ENCODE data around the gene LNP1. TPM values are rescaled to one million over a fixed set of nuclear protein-coding genes. Genes with fewer than 3 reads are reported as not detected.
A peak's percentile ranks its signal among the peaks of the same experiment; 100 is the strongest.

The LNP1 gene
- total and polyA plus RNA-seq, 9 of the 15 experiments (the other 6 are each of a cell fraction or from before 2014, with no cell fraction given), result 1.9 to 5.2 (median 4.5) TPM

- TF ChIP-seq CTCF (IDR thresholded peaks at IDR 0.05 in 2 of 3, conservative IDR thresholded peaks at IDR 0.05 in 1 of 3; ENCODE audit: insufficient read depth in 2 of 3, low read depth in 1 of 3, low read length in 3 of 3) (0 out of 6 replicates have a peak, but pooled peaks of 1 of the 3 experiments have one; percentile 19), TAF7 (tag; IDR thresholded peaks at IDR 0.05) (0 out of 2 replicates have a peak, but pooled peaks have one; percentile 13), ATF4 (CRISPR knock-in tag; IDR thresholded peaks at IDR 0.05) (no peak), RBM14 (IDR thresholded peaks at IDR 0.05; ENCODE audit: borderline replicate concordance, insufficient read depth, low read depth, low read length) (no peak), KLF13 (tag; IDR thresholded peaks at IDR 0.05; ENCODE audit: borderline replicate concordance, low read depth) (no peak), NRF1 (conservative IDR thresholded peaks at IDR 0.05 in 1 of 2, IDR thresholded peaks at IDR 0.05 in 1 of 2) (peak; percentile 22 to 30; a peak in 3 of 4 replicates), ZNF121 (CRISPR knock-in tag; conservative IDR thresholded peaks at IDR 0.05) (no peak), ZBTB7A (IDR thresholded peaks at IDR 0.05; ENCODE audit: borderline replicate concordance, control insufficient read depth, low read depth, low read length) (no peak), SRSF3 (IDR thresholded peaks at IDR 0.05; ENCODE audit: insufficient read depth, low read length) (no peak), MXI1 (IDR thresholded peaks at IDR 0.05; ENCODE audit: low read depth, low read length) (no peak), ZNF384 (IDR thresholded peaks at IDR 0.05; ENCODE audit: low read depth, low read length) (peak; percentile 88), NFE2 (IDR thresholded peaks at IDR 0.05; ENCODE audit: low read depth) (no peak), NR4A1 (CRISPR knock-in tag; IDR thresholded peaks at IDR 0.05) (no peak), NR4A1 (tag; IDR thresholded peaks at IDR 0.05) (no peak), ZSCAN32 (CRISPR knock-in tag; IDR thresholded peaks at IDR 0.05) (no peak), ZBTB33 (CRISPR knock-in tag; IDR thresholded peaks at IDR 0.05) (no peak), CTBP1 (IDR thresholded peaks at IDR 0.05; ENCODE audit: borderline replicate concordance) (no peak), NFRKB (IDR thresholded peaks at IDR 0.05; ENCODE audit: low read depth) (peak; percentile 81; the same call in 1 of the 2 replicates), GTF3C2 (IDR thresholded peaks at IDR 0.05; ENCODE audit: borderline replicate concordance, extremely low read depth, insufficient read length) (no peak), SUPT5H (IDR thresholded peaks at IDR 0.05) (0 out of 2 replicates have a peak, but pooled peaks have one; percentile 27)
Measured at GRCh38 chr3:100403362-100404249, 2.3 kb downstream of the LNP1 start (continued).

All from K562 (cell line).